NCI-H2081 (cell line): ENCODE results near the gene DENND1B.

Experiments used
- DNase-seq, 2 experiments: peaks; one replicate each; lab custom pipeline; 2025; lab: John Stamatoyannopoulos, UW

Gene DENND1B

DNA sequence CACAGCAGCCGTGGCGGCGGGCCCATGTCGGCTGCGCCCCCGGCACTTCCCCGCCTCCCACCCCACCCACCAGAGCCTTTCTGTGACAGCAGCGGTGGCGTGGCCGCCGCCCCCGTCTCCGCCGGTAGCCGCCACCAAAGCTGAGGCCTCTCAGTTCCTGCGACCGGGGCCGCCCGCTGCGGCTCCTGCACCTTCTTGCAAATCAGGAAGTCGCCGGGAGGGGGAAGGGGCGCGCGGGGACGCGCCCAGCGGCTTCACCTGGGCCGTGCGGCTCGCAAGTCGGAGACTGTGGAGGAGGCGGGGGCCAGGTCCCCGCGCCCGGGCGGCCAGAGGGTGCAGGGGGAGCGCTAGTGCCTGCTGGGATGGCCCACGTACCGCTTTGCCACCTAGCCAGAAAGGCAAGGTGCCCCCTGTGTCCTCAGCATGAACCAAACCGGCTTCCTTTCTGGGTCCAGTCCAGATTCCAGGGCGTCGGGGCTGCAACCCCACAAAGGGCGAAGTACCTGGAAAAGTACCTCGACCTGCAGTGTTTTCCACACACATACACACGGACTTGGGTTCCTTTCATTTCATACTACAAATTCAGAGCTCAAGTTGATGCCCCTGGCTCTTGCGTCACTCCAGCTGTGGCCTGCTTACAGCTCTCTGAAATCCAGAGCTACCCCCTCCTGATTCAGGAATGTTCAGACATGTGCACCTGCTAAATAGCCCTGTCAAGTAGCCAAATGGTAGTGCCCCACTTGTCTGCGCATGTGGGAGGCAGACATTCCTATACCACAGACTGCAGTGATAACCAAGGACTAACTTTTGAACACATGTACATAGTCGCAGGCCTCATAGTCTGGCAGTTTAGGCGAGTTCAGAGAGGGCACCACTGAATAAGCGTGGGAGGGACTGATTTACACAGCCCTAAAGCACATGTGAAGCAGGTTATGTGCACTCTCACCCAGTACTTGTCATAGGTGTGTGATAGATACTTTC, at the start of gene DENND1B:
TSS of gene DENND1B (minus strand) at position 199 of the 981 bp plus-strand sequence. CDS start 325 bp downstream, outside the sequence.
- peak; percentile 77 to 83 for DNase-seq

DNA sequence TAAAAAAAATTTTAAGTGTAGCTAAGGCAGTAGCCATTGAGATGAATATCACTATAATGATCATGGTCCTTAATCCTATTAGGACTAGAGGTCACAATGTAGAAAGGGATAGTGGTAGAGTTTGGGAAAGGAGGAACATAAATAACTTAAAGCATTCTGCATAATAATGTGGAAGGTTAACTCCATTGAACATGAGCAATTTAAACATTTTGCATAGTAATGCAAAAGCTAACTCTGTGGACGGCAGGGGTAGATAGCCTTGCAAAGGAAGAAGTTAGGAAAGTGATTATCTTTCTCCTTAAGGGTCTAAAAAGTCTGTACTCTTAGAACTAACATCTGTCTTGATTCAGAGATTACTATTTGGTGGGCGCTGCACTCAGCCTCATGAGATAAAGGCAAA, 39.0 kb upstream of the DENND1B start:
- DNase-seq, result no peak

GRCh38 chr1:197813741-197814140, 38.5 kb upstream of the DENND1B start:
- no peak for DNase-seq

DNA sequence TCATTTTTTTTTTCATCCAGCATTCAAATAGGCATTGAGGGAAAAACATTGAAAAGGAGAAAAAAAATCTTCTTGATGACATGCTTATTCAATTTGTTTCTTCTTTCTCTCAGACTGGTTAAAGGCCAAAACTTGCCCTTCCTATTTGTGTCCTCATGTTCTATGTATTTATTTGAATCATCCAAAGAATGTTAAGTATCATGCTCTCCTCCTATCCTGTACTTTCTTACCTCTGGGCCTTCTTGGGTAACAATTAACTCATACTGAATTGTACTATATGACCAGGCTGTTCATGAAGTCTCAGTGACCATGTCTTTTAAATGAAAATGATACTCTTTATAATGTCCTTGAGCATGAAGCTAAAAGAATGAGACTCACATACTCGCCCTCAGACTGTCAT, 36.5 kb upstream of the DENND1B start:
- no peak for DNase-seq

GRCh38 chr1:197810812-197811211, 35.5 kb upstream of the DENND1B start:
- no peak for DNase-seq

- no peak for DNase-seq
Observed at GRCh38 chr1:197808880-197809279, 33.6 kb upstream of the DENND1B start.

- DNase-seq, result no peak
Observed at GRCh38 chr1:197807739-197808453, 32.6 kb upstream of the DENND1B start.

- no peak for DNase-seq
Observed at GRCh38 chr1:197807216-197807615, 31.9 kb upstream of the DENND1B start.

DNA sequence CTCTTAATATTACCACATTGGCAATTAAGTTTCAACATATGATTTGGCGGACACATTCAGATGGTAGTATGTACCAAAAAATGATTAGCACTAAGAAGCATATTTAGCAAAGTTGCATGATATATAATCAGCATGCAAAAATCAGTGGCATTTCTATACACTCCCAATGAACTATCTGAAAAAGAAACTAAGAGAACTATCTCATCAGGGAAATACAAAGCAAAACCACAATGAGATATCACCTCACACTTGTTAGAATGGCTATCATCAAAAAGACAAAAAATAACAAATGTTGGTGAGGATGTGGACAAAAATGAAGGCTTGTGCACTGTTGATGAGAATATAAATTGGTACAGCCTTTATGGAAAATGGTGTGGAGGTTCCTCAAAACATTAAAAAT, 31.4 kb upstream of the DENND1B start:
- DNase-seq, result no peak

DNA sequence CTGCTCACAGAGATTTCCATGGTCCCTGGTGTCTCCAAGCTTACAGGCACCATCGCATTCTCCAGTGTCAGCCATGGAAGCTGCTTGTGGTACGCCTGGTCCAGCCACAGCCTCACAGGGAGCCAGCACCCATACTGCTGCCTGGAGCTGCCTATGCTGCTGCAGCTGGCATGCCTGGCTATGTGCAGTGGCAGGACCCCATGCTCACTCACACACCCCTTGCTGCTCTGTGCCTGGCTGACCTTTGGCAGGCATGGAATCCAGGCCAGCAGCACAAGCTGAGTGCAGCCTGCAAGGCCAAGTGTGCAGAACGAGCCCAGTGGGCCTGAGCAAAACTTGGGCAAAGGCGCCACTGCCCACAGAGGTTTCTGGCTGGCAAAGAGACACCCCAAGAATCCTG, 26.4 kb upstream of the DENND1B start:
- no peak for DNase-seq

GRCh38 chr1:197801111-197801482, 25.8 kb upstream of the DENND1B start:
- no peak for DNase-seq

DNA sequence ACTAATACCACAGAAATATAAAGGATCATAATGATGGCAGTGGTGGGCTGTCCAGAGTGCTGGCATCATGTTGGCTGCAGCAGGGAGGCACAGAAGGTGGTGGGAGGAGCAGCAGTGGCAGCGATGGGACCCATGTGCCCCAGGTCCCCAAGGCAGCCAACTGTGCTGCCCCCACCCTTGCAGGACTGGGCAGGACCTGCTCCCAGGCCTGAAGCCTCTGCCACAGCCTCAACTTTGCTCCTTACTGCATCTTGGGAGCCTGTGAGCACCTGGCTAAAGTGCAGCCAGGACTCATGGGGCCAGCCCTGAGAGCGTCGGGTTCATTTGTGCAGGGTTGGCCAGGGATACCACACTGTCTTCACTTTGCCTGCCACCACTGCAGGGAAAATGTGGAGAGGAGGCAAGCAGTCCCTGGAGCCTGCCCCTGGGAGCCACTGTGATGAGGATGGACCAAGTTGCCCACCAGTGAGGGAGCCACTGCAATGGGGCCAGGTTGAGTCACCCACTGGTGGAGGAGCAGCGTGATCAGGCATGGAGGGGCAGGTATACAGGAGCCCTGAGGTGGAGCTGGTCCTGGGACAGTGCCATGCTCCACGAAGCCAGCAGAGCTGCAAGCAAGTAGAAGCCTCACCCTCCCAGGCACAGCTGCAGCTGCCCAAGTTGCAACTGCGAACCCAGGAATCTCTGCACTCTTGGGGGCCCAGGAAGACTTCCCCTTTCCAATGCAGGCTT, 25.3 kb upstream of the DENND1B start:
- no peak for DNase-seq

DNA sequence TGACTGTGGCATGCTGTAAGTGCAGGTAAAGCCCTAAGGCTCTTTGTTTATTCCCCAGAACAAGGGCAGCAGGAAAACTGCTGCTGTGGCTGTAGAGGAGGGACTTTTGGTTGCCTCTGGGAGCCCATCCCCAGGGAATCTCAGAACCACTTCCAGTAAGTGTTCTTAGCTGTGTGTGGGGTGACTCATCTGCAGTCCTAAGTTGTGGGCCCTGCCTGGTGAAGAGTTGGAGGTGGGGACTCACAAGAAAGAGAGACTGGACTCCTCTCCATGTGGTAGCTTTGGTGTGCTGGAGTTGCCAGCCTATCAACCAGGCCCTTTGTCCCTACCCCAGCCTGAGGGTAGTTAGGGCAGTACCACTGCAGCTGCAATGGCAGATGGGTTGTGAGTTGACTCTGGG, 24.0 kb upstream of the DENND1B start:
- DNase-seq, result no peak

GRCh38 chr1:197798492-197798891, 23.2 kb upstream of the DENND1B start:
- peak in 1 of 2 experiments; percentile 5 for DNase-seq

- DNase-seq, result no peak
Observed at GRCh38 chr1:197797010-197797409, 21.7 kb upstream of the DENND1B start.

- DNase-seq, result no peak
Observed at GRCh38 chr1:197788741-197789739, 13.8 kb upstream of the DENND1B start.

DNA sequence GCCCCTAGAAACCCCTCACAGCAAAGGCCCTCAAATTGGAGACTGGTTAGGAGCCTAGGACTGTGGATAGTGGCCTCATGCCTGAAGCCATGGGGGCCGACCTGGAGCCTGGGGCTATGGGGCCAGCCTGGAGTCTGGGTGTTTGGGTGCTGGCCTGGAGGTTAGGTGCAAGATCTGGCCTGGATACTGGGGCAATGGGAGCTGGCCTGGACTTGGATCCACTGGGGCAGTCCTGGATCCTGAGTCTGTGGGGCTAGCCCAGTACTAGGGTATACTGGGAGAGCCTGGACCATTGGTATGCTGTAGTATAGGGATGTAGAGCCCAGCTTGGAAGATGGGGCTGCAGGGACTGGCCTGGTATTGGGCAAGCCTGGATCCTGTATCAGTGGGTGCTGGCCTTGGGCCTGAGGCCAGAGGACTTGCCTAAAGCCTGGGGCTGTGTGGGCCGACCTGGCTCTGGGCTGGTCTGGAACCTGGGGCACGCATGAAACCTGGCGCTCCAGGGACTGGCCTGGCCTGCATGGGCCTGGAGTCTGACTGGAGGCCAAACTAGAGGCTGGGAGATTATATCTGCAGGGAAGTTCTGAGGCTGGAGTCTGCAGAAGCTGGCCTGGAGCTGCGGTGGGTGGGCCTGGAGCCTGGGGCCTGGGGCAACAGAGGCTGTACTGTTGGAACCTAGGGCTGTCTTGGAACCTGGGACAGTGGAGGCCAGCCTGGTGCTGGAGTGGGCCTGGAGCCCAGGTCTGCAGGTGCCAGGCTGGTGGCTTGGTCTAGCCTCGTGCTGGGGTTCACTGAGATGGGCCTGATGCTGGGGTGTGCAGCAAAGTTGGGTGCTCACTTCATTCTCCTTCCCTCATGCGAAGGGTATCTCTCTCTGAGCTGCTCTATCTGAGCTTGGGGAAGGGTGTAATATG, 12.6 kb upstream of the DENND1B start:
- no peak for DNase-seq

GRCh38 chr1:197787056-197787455, 11.8 kb upstream of the DENND1B start:
- no peak for DNase-seq

- no peak for DNase-seq
Observed at GRCh38 chr1:197786280-197786679, 11.0 kb upstream of the DENND1B start.

DNA sequence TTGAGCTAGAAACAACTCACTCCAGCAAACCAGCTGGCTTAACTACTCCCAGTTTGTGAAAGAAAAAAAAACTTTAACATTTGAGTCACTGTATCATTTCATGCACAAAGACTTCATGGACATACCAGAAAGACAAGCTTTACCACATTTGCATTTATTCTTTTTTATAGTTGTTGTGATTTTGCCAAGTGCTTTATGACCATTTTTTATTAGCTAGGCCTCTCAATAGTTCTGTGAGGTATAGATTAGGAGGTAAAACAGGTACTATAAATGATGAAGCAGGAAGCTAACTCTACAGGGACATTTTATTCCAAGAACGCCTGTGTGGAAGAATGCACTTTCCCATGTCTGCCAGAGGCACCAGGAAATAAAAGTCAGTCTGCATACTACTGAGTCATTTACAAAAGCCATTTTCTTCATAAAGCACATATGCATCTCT, 8.2 kb upstream of the DENND1B start:
- DNase-seq, result no peak
